ENCODE results near the gene SLC51A.

DNA sequence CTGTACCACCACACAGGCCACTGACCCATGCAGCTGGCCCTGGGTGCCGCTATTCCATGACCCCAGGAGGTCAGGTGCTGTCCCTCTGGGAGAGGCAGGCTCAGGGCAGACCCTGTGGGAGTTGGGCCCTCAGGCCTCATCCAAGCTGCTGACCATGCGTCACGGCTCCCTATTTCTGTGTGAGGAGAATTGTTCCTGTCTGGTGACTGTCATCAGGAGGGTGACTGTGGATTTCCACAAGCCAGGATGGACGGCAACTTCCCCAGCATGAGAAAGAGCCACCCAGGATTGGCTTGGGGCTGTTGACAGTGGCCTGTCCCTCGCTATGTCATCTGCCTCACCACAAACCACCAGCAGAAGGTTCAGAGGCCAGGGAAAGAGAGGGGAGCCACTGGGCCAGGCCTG, 46.5 kb upstream of the SLC51A start:
- TF ChIP-seq, protein P1, sequence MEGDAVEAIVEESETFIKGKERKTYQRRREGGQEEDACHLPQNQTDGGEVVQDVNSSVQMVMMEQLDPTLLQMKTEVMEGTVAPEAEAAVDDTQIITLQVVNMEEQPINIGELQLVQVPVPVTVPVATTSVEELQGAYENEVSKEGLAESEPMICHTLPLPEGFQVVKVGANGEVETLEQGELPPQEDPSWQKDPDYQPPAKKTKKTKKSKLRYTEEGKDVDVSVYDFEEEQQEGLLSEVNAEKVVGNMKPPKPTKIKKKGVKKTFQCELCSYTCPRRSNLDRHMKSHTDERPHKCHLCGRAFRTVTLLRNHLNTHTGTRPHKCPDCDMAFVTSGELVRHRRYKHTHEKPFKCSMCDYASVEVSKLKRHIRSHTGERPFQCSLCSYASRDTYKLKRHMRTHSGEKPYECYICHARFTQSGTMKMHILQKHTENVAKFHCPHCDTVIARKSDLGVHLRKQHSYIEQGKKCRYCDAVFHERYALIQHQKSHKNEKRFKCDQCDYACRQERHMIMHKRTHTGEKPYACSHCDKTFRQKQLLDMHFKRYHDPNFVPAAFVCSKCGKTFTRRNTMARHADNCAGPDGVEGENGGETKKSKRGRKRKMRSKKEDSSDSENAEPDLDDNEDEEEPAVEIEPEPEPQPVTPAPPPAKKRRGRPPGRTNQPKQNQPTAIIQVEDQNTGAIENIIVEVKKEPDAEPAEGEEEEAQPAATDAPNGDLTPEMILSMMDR (conservative IDR thresholded peaks at IDR 0.05; ENCODE audit: low read length), result no peak
- no peak for TF ChIP-seq EZH2phosphoT487 (IDR thresholded peaks at IDR 0.05; ENCODE audit: borderline replicate concordance, low read depth, low read length)

Data from OCI-LY7 (cell line).